Keratinocyte (primary cell): ENCODE results near the gene PLCL2.

Experiments
- CTCF ChIP-seq, 3 experiments: IDR thresholded peaks in 1 of 3; conservative IDR thresholded peaks in 1 of 3; optimal IDR thresholded peaks in 1 of 3; 2 replicates in 2 of 3; 3 replicates in 1 of 3; pipeline versions ENCODE3 to v1.5.1; 2011; ENCODE audit warnings: low read length in 3 of 3, mild to moderate bottlenecking in 3 of 3, moderate library complexity in 2 of 3, control low read depth in 1 of 3, inconsistent platforms in 1 of 3; ENCODE audit not compliant: insufficient read depth in 2 of 3; ENCODE audit errors: extremely low read depth in 1 of 3
- EZH2 ChIP-seq: IDR thresholded peaks from one replicate; pipeline ENCODE4 v1.6.1; 2012; ENCODE audit warnings: inconsistent platforms, mild to moderate bottlenecking, low read length, moderate library complexity

DNA sequence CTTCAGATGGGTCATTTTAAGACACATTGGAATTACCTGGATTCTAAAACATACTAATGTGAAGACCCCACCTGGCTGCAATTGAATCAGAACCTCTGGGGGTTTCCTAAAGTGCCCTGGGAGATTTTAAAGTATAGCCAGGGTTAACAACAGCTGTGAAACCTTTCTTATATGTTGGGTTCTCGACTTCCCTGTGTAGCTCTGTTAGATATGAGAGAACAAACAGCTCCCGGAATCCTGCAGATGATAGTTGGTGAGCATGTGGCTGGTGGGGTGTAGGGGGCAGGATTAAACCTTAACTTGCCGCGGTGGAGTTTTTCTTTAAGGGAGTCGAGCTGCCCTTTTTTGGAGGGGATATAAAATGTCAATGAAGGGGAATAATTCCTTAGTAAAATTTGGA lies 12.1 kb downstream of the PLCL2 start:
- TF ChIP-seq CTCF (optimal IDR thresholded peaks at IDR 0.05 in 1 of 3, IDR thresholded peaks at IDR 0.05 in 1 of 3, conservative IDR thresholded peaks at IDR 0.05 in 1 of 3; ENCODE audit: extremely low read depth in 1 of 3, insufficient read depth in 2 of 3, low read length in 3 of 3) (no peak), EZH2 (no peak)
